ENCODE data around the gene TMC2. TPM values are rescaled to one million over a fixed set of nuclear protein-coding genes. Genes with fewer than 3 reads are reported as not detected.

The TMC2 gene
- total RNA-seq, 1 donor from 2014 or later, result not detected

- DNase-seq (ENCODE audit: low spot score), result no peak
Measured at GRCh38 chr20:2585811-2586210, 49.4 kb downstream of the TMC2 start.

GRCh38 chr20:2593756-2594155, 57.4 kb downstream of the TMC2 start:
- no peak for DNase-seq (ENCODE audit: low spot score)

GRCh38 chr20:2595076-2595475, 58.7 kb downstream of the TMC2 start:
- no peak for DNase-seq (ENCODE audit: low spot score)

- no peak for DNase-seq (ENCODE audit: low spot score)
Measured at GRCh38 chr20:2596673-2597279, 60.4 kb downstream of the TMC2 start.

GRCh38 chr20:2599288-2600006, 63.1 kb downstream of the TMC2 start:
- no peak for DNase-seq (ENCODE audit: low spot score)

GRCh38 chr20:2602046-2602735, 65.8 kb downstream of the TMC2 start:
- no peak for DNase-seq (ENCODE audit: low spot score)

GRCh38 chr20:2602746-2603145, 66.4 kb downstream of the TMC2 start:
- DNase-seq (ENCODE audit: low spot score), result no peak

- DNase-seq (ENCODE audit: low spot score), result no peak
Measured at GRCh38 chr20:2603816-2604505, 67.6 kb downstream of the TMC2 start.

DNA sequence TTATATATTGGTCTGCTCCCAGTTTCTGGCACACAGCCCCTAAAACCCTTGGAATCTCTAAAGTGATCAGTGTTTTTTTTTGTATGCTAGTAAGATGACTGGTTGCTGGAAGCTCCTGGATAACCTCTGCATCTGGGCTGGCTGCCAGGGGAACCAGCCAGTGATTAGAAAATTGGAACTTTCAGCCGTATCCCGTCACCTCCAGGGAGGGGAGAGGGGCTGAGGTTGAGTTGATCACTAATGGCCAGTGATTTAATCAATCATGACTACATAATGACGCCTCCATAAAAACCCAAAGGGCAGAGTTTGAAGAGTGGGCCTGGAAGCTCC, 68.1 kb downstream of the TMC2 start:
- DNase-seq (ENCODE audit: low spot score), result no peak

DNA sequence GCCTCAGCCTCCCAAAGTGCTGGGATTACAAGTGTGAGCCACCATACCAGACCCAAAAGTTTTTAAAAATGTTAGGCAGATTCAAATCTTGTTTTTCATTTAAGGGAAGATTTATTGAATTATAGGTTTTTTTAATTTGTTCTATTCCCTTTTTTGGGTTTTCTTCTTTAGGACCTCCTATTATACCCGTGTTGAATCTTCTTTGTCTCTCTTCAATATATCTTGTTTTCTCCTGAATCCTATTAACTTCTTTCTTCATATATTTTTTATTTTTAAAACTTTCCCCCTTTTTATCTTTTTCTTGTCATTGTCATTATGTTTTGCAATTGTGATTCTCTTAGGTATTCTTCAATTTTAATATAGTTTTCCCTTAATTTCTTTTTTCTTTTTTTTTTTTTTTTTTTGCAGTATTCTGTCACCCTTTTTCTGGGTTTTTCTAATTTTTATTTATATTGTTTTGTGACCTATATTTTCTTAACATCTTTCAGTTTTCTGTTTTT, 70.2 kb downstream of the TMC2 start:
- no peak for DNase-seq (ENCODE audit: low spot score)

DNA sequence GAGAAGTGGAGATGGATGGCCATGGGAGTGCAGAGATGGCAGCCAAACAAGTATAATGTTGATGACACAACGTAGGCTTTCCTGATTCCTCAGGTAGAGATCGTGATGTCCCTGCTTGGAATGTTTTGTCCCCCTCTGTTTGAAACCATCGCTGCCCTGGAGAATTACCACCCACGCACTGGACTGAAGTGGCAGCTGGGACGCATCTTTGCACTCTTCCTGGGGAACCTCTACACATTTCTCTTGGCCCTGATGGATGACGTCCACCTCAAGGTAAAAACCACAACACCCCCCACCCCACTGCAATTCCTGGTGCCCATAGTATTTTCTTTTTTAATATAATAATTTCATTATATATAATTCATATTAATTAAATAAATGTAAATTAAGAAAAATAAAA, 74.0 kb downstream of the TMC2 start:
- no peak for DNase-seq (ENCODE audit: low spot score)

- no peak for DNase-seq (ENCODE audit: low spot score)
Measured at GRCh38 chr20:2610941-2611720, 74.8 kb downstream of the TMC2 start.

DNA sequence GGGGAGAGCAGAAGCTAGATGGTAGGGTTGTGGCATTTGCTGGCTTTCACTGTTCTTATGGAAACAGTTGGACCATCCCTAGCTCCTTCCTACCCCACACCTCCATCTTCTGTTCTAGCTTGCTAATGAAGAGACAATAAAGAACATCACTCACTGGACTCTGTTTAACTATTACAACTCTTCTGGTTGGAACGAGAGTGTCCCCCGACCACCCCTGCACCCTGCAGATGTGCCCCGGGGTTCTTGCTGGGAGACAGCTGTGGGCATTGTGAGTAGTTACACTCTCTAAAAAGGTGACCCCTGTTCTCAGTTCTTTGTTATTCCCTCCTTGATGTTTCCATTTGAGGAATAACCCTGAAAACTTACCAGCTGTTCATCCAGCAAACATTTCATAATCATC, 75.7 kb downstream of the TMC2 start:
- DNase-seq (ENCODE audit: low spot score), result no peak

DNA sequence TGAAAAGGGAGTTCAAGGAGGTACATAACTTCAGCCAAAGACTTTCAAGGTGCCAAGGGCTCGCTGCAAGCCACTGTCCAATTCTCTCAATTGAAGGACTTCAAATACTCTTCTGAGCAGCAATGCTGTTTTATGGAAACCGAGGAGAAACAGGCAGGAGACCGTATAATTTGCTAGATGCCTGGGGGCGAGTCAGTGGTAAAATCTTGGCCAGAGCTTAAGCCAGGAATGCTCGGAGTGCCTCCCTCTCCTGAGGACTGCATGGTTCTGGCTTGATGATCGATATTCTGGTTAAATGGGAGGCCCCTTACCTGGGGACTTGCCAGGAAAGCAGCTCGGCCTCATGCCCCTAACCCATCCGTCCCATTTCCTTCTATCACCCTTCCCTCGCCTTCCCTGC, 80.3 kb downstream of the TMC2 start:
- DNase-seq (ENCODE audit: low spot score), result no peak

- DNase-seq (ENCODE audit: low spot score), result no peak
Measured at GRCh38 chr20:2617099-2617714, 80.8 kb downstream of the TMC2 start.

DNA sequence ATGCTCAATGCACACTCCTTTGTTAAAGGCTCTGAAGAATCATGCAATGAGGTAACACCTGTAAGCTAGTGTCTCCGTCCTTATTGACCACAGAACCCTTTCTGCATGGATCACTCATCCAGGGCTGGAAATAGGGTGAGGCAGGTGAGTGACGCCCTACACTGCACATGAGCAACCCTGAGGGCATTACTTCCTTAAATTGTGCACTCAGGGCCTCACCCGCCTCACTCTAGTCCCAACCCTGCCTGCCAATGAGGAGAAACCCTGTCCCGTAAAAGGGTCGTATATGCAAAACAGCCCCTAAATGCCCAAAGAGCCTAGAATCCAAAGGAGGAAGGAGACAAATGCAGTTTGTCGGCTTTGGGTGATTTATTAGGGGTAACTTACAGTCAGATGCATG, 82.4 kb downstream of the TMC2 start:
- DNase-seq (ENCODE audit: low spot score), result no peak

- DNase-seq (ENCODE audit: low spot score), result no peak
Measured at GRCh38 chr20:2619337-2619736, 83.0 kb downstream of the TMC2 start.

GRCh38 chr20:2619961-2620595, 83.7 kb downstream of the TMC2 start:
- no peak for DNase-seq (ENCODE audit: low spot score)

DNA sequence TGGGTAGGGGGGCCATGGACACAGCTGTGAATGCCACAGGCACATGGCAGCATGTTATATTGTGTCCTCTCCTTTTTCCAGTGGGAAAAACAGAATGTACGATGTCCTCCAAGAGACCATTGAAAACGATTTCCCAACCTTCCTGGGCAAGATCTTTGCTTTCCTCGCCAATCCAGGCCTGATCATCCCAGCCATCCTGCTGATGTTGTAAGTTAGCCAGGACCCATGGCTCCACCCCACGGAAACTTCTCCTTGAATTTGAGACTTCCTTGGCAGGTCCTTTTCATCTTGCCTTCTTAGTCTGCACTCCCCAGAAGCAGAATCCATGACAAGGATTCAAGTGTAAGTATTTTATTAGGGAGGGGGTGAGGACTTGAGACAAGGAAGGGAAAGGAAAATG, 87.8 kb downstream of the TMC2 start:
- no peak for DNase-seq (ENCODE audit: low spot score)

DNA sequence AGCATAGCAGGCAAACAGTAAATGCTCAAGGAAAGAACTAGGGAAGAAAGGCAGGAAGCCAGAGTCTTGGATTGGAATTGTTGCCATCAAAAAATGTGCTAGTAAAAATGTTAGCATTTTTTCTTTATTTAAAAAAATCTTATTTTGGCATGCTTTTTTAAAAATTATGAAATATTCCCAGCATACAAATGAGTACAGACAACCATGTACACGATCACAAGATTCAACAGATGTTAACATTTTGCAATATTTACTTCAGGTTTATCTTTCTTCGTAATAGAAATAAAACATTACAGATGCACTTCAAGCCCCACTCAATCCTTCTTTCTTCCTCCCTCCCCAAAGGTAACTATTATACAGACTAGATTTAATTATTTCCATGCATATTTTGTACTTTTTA, 88.7 kb downstream of the TMC2 start:
- DNase-seq (ENCODE audit: low spot score), result no peak
